ENCODE data around the gene AFF1.
"Not testable (repeated sequence)": the region's sequence is repeated elsewhere in the genome, so short reads cannot be mapped to it uniquely, and the experiment has no call there.

The AFF1 gene

DNA sequence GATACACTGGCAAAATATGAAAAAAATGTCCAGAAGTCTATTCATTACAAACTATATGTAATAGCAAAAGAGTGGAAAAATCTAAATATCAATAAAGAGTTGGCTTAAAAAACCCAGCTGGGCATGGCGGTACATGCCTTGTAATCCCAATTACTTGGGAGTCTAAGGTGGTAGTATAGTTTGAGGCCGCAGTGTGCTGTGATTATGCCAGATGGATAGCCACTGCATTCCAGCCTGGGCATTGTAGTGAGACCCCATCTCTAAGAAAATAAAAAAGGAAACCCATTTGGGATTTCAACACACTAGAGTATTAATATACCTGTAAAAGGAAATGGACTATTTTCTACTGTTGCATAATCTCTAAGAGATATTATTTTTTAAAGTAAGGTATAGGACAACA is 45.4 kb downstream of the AFF1 start:
- no peak for DNase-seq (ENCODE audit: low read depth in 2 of 2)

DNA sequence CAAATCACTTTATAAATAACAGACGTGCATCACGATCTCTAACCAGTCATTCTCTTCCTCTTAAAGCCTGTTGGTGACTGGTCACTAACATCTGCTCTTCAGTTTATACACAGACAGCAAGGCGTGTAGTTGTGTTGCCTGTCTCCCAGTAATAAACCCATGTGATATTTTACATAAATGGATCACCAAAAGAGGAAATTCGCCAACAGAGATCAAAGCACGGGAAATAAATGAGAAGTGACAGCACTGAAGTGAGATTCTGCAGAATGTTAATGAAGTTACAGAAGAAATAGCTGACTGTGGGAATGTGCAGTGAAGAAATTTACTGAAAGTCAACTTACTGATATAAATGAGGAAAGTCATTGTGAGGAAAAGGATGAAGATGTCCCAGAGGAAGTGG is 47.0 kb downstream of the AFF1 start:
- no peak for DNase-seq (ENCODE audit: low read depth in 2 of 2)

DNA sequence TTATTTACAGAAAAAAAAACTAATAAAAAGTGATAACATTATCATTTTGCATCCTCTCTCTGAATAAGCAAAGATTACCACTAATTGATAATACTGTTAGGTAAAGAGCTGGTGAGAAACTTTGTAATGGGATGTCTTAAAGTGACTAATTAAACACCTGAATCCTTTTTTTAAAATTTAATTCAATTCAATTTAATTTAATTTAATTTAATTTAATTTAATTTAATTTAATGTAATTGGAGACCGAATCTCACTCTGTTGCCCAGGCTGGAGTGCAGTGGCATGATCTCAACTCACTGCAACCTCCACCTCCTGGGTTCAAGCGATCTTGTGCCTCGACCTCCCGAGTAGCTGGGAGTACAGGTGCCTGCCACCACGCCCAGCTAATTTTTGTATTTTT is 51.0 kb downstream of the AFF1 start:
- DNase-seq (ENCODE audit: low read depth in 2 of 2) = not testable (repeated sequence)

DNA sequence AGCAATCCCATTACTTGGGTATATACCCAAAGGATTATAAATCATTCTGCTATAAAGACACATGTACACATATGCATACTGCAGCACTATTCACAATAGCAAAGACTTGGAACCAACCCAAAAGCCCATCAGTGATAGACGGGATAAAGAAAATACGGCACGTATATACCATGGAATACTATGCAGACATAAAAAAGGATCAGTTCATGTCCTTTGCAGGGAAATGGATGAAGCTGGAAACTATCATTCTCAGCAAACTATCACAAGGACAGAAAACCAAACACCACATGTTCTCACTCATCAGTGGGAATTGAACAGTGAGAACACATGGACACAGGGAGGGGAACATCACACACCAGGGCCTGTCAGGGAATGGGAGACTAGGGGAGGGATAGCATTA is 54.8 kb downstream of the AFF1 start:
- not testable (repeated sequence) for DNase-seq (ENCODE audit: low read depth in 2 of 2)

DNA sequence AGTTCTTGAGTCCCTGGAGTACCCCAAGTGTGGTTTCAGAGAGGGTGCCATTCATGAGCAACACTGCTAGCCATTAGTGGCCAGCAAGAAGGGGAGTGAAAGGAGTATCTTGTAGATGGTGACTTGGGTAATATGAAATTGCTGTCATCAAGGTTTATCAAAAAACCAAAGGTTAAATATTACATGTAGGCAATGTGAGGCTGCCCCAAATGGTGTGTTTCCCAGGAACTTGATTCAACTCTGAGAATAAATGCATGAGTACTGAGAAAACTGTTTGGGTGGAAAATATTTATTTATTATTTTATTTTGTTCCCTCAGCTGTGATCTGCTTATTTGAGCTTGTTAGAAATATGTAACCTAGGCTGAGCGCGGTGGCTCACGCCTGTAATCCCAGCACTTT is 55.7 kb downstream of the AFF1 start:
- no peak for DNase-seq (ENCODE audit: low read depth in 2 of 2)

DNA sequence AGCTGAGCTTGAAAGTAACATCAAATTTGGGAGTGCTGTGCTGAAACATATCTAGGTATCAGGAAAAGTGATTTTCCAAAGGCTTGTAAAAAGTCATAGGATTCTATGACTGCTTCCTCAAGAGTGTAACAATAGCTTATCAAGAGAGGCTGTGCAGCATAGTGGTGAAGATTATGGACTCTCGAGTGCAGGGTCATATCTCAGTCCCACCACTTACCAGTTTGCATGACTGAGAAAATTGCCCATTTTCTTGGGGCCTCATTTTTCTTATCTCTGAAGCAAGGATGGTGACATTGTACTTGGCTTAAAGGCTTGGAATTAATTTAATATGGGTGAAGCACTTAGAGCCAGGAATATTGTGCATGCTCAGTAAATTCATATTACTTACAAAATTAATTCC is 57.2 kb downstream of the AFF1 start:
- no peak for DNase-seq (ENCODE audit: low read depth in 2 of 2)

DNA sequence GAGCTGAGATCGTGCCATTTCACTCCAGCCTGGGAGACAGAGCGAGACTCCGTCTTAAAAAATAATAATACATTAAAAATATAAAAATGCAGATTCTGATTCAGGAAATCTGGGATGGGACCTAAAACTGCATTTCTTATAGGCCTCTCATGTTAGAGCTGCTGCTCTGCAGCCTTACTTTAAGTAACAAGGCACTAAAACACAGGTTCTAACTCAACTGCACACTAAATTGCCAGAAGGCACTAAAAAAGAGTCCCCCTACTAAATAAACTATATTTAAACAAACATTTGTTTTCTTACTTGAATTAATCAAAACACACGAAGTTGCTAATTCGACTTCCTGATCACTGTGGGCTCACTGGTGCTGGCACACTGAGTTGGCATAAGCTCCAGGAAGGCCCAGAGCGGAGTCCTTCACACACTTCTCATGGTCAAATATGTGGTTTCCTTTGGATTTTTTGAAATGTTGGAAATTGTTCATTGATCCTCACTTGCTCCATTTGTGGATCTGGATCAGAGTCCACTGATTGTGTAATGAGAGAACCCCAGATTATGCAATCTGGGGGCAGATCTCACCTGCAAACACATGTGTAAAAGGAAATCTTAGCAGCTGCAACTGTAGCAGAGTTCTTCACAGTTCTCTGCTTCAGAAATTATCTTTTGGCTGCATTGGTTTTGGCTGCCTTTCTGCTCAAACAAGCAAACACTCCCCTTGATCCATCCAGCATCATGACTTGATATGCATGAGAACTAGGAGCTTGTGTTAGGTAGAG is 59.3 kb downstream of the AFF1 start:
- no peak for DNase-seq (ENCODE audit: low read depth in 2 of 2)

DNA sequence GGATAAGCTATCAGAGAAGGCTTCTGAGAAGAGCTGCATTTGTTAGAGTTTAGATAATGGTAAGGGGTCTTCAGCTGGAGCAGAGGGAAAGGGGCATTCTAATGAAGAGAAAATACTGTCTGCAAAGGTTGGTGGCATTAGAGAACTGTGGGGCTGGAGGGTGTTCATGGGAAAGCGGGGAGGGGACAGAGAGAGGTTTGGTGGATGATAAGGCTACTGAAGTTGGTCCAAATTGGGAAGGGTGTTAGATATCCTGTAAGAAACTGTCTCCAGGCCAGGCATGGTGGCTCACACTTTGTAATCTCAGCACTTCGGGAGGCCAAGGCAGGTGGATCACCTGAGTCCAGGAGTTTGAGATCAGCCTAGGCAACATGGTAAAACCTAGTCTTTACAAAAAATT is 59.9 kb downstream of the AFF1 start:
- DNase-seq (ENCODE audit: low read depth in 2 of 2) = no peak

DNA sequence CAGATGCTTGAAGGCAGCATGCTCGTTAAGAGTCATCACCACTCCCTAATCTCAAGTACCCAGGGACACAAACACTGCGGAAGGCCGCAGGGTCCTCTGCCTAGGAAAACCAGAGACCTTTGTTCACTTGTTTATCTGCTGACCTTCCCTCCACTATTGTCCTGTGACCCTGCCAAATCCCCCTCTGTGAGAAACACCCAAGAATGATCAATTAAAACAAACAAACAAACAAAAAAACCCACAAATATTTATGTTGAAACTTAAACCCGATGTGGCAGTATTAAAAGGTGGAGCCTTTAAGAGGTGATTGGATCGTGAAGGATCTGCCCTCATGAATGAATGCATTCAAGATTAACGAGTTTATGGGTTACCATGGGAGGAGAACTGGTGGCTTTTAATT is 61.7 kb downstream of the AFF1 start:
- not testable (repeated sequence) for DNase-seq (ENCODE audit: low read depth in 2 of 2)

DNA sequence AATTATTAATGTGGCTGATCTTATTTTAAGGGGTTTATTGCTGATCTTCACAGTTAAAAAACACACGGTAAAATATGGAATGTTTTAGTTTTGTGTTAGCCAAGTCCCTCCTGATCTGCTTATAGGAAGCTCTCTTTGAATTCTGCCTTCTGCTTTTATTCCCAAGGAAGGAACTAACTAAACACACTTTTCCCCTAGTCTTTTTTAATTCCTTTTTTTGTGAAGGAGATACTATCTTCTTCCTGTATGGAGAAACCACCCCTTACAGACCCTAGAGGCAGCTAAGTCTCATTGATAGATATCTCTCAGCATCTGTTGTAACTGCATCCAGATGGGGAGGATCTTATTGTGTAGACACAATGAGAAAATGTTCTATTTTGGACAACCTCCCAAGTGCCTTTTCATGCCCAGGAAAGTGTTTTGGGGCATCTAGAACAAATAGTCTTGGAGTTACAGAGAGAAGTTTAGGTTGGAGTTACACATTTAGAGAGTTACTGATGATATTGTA is 64.4 kb downstream of the AFF1 start:
- DNase-seq (ENCODE audit: low read depth in 2 of 2) = no peak

DNA sequence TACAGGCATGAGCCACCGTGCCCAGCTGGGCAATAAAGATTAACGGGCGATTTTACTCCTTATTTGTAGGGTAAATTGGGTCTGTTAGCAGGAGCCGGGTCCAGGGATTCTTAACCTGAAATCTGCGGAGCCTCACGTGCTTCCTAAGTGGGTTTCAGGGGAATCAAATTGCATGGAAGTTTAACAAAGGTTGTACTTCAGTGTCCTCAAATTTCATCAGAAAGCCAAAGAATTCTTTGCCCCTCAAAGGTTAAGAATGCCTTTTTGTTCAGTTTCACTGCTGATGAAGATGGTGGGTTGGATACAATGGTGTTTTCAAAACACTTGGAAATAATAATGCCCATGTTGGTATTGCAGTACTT is 67.9 kb downstream of the AFF1 start:
- DNase-seq (ENCODE audit: low read depth in 2 of 2) = no peak

DNA sequence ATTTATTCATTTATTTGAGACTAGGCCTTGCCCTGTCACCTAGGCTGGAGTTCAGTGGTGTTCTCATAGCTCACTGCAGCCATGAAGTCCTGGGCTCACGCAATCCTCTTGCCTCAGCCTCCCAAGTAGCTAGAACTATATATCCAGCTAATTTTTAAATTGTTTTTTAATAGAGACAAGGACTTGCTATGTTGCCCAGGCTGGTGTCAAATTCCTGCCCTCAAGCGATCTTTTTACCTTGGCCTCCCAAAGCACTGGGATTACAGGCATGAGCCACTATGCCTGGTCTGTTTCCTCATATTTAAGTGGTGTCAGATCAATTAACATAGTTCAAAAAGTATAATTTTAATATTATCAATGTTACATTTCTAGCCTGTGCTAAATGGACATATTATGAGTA is 68.5 kb downstream of the AFF1 start:
- no peak for DNase-seq (ENCODE audit: low read depth in 2 of 2)

DNA sequence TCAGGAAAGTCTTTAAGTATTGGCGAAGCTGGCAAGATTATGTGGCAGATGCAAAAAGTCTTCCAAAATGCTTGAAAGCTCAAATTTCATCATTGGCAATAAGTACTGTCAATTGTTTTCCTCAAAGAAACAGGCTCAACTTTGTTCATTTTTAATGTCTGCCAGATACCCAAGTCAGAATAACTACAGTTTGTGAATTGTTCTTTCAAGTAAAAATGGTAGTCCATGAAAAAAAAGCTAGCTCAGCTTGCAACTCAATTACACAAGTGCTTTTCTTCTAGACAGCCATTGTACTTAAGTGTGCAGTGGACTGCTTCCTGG is 70.5 kb downstream of the AFF1 start:
- DNase-seq (ENCODE audit: low read depth in 2 of 2) = no peak

DNA sequence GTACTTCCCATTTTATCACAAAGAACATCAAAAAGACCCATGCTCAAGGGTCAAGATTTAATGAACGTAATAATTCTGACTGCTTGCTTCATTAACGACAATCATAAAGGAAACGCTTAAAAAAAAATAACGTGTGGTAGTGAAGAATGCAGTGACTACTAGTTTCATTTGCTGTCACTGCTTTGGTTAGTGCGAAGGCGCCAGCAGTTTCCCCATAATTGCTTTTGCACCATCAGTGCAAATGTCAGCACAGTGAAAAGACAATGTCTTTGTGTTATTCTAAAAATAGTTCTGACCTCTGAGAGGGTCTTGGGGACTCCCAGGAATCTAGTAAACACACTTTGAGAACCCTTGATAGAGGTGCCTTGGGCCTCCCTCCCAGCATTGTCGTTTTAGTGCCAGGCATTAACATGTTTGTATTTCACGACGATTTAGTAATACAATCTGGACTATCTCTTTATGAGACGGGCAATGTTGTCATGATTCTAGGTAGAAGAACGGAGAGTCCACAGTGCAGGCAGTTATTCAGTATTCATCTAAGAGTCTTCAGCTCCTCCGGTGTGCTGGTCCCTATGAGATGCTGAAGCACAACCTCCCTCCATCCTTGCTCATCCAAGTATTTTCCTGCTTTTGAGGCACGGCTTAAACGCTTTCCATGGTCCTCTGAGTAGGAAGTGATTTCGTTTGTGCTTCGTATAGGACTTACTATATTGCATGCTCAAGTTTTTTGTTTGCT is 71.0 kb downstream of the AFF1 start:
- no peak for DNase-seq (ENCODE audit: low read depth in 2 of 2)

DNA sequence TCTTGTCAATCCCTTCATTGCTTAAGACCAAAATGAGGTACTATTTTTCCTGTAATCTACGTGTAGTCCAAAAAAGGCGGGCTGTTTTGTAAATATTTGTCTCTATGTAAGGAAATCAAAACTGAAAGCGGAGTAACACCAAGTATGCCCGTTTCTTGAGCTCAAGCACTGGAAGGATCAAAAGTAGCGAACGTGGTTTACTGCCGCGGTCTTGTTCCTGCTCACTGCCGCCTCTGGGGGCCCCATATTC is 71.5 kb downstream of the AFF1 start:
- DNase-seq (ENCODE audit: low read depth in 2 of 2) = no peak

DNA sequence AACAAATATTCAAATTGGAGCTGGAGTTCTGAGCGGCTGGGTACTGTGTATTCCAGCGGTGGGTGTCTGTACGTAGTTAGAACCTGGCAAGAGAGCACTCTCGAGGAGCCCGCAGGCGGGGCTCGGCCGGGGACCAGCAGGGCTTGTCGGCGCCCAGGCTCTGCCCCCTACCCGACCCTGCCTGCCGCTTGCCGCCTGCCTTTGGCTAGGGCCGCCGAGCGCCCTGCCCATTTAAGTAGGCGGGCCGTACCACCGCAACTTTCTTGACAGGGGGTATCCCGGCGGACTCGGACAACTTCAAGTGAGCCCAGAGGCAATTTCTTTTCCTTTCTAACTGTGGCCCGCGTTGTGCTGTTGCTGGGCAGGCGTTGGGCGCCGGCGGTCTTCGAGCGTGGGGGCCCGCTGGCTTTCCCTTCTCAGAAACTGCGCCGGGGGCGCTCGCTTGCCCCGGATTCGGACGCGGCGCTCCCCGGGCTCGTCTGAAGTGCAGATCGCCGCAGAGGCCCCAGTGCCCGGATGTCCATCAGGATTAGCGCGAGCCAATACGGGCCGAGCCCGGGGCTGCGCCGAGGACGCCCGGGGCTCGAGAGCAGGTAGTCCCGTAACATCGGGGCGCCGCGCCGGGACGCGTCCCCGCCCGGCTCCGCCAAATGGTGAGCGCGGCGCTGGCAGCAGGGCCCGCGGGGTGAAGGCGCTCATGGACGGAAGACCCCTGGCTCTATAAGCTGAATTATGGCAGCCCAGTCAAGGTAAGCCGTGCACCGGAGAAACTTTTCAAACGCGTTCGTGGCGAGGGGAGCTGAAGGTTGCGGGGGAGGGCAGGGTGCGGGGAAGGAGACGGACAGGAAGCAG is 72.1 kb downstream of the AFF1 start:
- peak; percentile 72 to 78 for DNase-seq (ENCODE audit: low read depth in 2 of 2)

DNA sequence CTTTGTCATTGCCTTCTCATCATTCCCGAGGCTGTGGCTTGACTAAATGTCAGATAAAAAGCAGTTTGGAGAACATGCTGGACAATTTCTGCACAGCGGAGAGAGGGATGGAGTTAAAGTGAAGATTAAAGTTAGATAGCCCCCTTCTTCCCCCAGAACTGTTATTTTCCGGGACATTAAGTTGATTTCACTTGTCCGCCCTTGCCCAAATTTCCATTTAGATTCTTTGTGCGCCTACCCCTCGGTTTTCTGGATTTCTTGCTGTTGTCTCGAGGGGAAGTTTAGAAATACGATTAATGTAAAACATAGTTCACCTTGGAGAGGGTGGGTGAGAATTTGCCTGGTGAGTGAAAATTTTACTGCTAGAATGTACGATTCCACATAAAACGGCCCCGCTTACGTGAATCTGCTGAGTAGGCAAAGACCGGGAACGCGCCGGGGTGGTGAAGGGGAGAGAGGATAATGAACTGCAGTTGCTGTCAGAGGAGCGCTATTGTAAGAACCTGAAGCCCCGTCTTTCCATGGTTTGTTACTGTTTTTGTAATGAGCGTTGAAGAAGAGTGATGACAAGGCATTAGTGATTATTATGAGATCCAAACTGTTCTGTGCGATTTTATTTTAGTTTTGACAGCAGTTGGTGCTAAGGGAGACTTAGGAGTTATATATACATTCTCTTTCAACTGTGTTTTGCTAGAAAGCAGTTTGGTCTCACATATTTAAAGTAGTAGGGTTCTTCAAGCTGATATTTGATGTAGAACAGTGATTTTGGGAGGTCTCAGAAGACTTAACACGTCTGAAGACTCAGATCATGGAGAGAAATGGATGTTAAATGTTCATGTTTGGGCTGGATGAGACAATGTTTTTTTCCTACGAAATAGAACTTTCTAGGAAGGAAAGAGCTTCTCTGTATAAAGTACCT is 73.0 kb downstream of the AFF1 start:
- no peak for DNase-seq (ENCODE audit: low read depth in 2 of 2)

DNA sequence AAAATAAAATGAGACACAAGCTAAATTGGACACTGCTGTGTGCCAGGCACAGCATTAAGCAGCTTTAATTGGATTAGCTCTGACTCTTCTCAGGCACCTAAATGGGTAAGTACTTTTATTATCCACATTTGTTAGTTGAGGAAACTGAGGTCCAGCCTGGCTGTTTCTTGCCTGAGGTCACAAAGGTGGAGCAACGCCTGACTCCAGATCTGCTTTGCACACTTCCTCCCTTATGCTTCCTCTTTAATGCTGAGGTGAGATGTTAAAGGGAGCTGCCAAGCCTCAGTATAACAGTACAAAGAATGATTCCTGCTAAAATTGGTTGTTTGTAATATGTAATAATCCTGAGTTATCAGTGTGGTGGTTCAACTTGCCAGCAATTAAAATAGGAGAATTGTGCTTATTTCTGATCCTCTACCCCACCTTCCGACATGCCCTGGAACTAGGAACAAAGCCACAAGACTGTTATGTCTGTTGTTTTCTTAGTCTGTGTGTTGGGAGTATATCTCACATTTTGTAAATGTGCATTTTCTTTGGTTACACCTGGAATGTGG is 74.4 kb downstream of the AFF1 start:
- DNase-seq (ENCODE audit: low read depth in 2 of 2) = no peak

DNA sequence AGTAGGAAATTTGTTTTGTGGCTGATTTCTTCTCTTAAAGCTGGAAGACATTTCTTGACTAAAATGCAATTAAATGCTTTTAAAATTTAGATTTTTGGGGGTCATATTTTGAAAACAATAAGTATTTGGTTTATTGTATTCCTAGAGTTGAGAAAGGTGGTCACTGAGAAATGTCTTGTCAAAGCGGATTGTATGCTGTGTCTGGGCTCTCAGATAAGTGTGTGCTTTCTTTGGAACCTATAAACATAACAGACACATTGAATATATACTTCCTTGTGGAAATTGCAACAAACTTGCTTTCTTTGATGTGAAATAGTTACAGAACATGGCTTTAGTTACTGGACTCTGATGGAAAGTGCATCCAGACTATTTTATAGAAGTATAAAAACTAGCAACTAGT is 75.4 kb downstream of the AFF1 start:
- DNase-seq (ENCODE audit: low read depth in 2 of 2) = no peak

DNA sequence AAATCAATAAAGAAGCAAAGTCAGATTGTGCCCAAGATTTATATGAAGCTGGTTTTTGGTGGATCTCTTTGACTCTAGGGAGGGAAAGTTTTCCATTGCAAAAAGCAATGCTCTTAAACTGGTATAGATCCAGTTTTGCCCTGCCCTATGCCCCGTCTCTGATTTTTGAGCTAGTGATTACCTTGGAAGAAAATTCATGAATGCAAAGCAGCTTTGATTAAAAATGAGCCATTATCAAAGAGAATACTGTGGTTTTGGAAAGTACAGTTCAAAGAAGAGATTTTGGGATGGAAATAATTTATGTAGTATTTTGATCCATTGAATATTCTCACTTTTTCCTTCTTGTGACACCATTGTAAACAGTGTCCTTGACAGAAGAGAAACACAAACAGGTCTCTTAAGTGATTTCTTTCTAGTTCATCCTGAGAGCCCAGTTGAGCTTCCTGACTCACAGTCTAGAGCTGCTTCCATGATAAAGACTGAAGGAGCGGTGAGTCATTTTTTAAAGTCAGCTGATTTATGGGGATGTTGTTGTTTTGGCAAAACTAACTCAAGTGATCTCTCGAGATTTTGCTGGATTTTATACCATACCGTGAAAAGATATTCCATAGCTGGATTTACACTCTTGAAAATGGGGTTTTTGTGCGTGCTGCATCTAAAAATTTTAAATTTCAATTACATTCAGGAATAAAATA is 76.7 kb downstream of the AFF1 start:
- no peak for DNase-seq (ENCODE audit: low read depth in 2 of 2)
